Measurements from ENCODE around the gene RTN1. TPM values are rescaled to one million over a fixed set of nuclear protein-coding genes. Genes with fewer than 3 reads are reported as not detected.

RTN1 gene
- total and polyA plus RNA-seq, 10 of the 15 experiments (the other 5 are each of a cell fraction or from before 2014, with no cell fraction given): 0.03 to 0.55 (median 0.13) TPM; not detected in 4

GRCh38 chr14:59768855-59769375 is 101.7 kb downstream of the RTN1 start:
- ChIA-PET CTCF (no interaction called here), RAD21 (ENCODE audit: unreplicated experiment) (no interaction called here), POLR2A (no interaction called here), SMC1A (ENCODE audit: uncharacterized antibody, unreplicated experiment) (no interaction called here)
- Histone ChIP-seq H3K36me3 (ENCODE audit: control insufficient read depth in 2 of 2, insufficient read depth in 2 of 2, low read length in 1 of 2) (no peaks in the 10 kb centered on the region), H3K27me3 (replicated peaks in 1 of 2; ENCODE audit: control insufficient read depth in 2 of 2, insufficient read depth in 2 of 2, low read length in 1 of 2) (no peaks in the 10 kb centered on the region), H3K27ac (ENCODE audit: control insufficient read depth, insufficient read depth) (no peak overlapping the region), H3K4me3 (no peak overlapping the region), H3K79me2 (ENCODE audit: control insufficient read depth, insufficient read depth, low read length) (no peaks in the 10 kb centered on the region), H3K9me3 (replicated peaks; ENCODE audit: control insufficient read depth, insufficient read depth, low read length) (no peaks in the 10 kb centered on the region), H3K4me2 (ENCODE audit: control insufficient read depth, insufficient read depth) (no peak overlapping the region), H3K4me1 (ENCODE audit: control insufficient read depth, insufficient read depth, low read length) (no peaks in the 10 kb centered on the region), H3K9ac (ENCODE audit: control insufficient read depth, insufficient read depth, low read length) (no peak overlapping the region), H4K20me1 (ENCODE audit: control insufficient read depth, insufficient read depth) (no peaks in the 10 kb centered on the region), H2AFZ (ENCODE audit: control insufficient read depth, low read depth, low read length) (no peak overlapping the region)
- intact Hi-C loops (cut with micrococcal nuclease; ENCODE audit: unreplicated experiment) (no loop called here), in situ Hi-C loops (cut with MboI) (no loop called here)
- ATAC-seq (no peak), DNase-seq (ENCODE audit: low read depth, low spot score) (no peak), FAIRE-seq (no peak)
- no TSS peak for BruUV-seq (replicated peaks)
- WGBS (ENCODE audit: insufficient coverage, insufficient replicate concordance, low lambda C conversion rate, missing lambda C conversion rate): 0% methylated on average over 1 of the region's 1 CpG
- no peak for TF ChIP-seq SREBF1 (IDR thresholded peaks at IDR 0.05; ENCODE audit: low read length)

- H3K4me3 ChIP-seq: no peak overlapping the region
- H3K27ac ChIP-seq (ENCODE audit: control insufficient read depth, insufficient read depth): no peak overlapping the region
- no peak overlapping the region for H3K4me2 ChIP-seq (ENCODE audit: control insufficient read depth, insufficient read depth)
- ChIA-PET POLR2A (no interaction called here), SMC1A (ENCODE audit: uncharacterized antibody, unreplicated experiment) (no interaction called here), CTCF (no interaction called here), RAD21 (ENCODE audit: unreplicated experiment) (no interaction called here)
- intact Hi-C loops (cut with micrococcal nuclease; ENCODE audit: unreplicated experiment) (no loop called here), in situ Hi-C loops (cut with MboI) (no loop called here)
- no peaks in the 10 kb centered on the region for H3K79me2 ChIP-seq (ENCODE audit: control insufficient read depth, insufficient read depth, low read length)
- no peaks in the 10 kb centered on the region for H3K4me1 ChIP-seq (ENCODE audit: control insufficient read depth, insufficient read depth, low read length)
- no peaks in the 10 kb centered on the region for H3K36me3 ChIP-seq (ENCODE audit: control insufficient read depth in 2 of 2, insufficient read depth in 2 of 2, low read length in 1 of 2)
- BruUV-seq (replicated peaks): no TSS peak
- H3K9me3 ChIP-seq (replicated peaks; ENCODE audit: control insufficient read depth, insufficient read depth, low read length): no peaks in the 10 kb centered on the region
- H4K20me1 ChIP-seq (ENCODE audit: control insufficient read depth, insufficient read depth): no peaks in the 10 kb centered on the region
- H3K27me3 ChIP-seq (replicated peaks in 1 of 2; ENCODE audit: control insufficient read depth in 2 of 2, insufficient read depth in 2 of 2, low read length in 1 of 2): no peaks in the 10 kb centered on the region
- DNase-seq (ENCODE audit: low read depth, low spot score) (no peak), FAIRE-seq (no peak), ATAC-seq (no peak)
- H3K9ac ChIP-seq (ENCODE audit: control insufficient read depth, insufficient read depth, low read length): no peak overlapping the region
- H2AFZ ChIP-seq (ENCODE audit: control insufficient read depth, low read depth, low read length): no peak overlapping the region
- 8% methylated on average over 6 of the region's 6 CpGs for WGBS (ENCODE audit: insufficient coverage, insufficient replicate concordance, low lambda C conversion rate, missing lambda C conversion rate)
- TF ChIP-seq ZNF592 (IDR thresholded peaks at IDR 0.05) (no peak), TCF7 (IDR thresholded peaks at IDR 0.05; ENCODE audit: borderline replicate concordance) (no peak), MTA3 (IDR thresholded peaks at IDR 0.05; ENCODE audit: borderline replicate concordance, low read length) (no peak), BCLAF1 (IDR thresholded peaks at IDR 0.05) (no peak), RCOR1 (conservative IDR thresholded peaks at IDR 0.05; ENCODE audit: low read depth, low read length) (no peak), RBBP5 (conservative IDR thresholded peaks at IDR 0.05) (no peak), YY1 (IDR thresholded peaks at IDR 0.05; ENCODE audit: low read depth, low read length) (no peak), HSF1 (IDR thresholded peaks at IDR 0.05; ENCODE audit: low read depth, low read length) (no peak), BRCA1 (IDR thresholded peaks at IDR 0.05; ENCODE audit: low read depth, low read length) (no peak)
Observed at GRCh38 chr14:59761851-59762250, 108.7 kb downstream of the RTN1 start.
